MCF 10A (cell line): ENCODE results near the gene CYTH3. TPM values are rescaled to one million over a fixed set of nuclear protein-coding genes. Genes with fewer than 3 reads are reported as not detected.

Source experiments
- BruUV-seq: library from RNA; stranded (reverse); fragments of 400-500 nt; replicated peaks from 2 replicates; lab custom pipeline; 2021; lab: Mats Ljungman, UMichigan
- CTCF ChIA-PET: fragments of 300-600 bp; sonication (Branson Sonifier 250); formaldehyde crosslinking; extraction: SDS; loops from one replicate; lab custom pipeline; 2021; ENCODE audit warnings: antibody characterized with exemption, inconsistent platforms; lab: Yijun Ruan, JAX
- POLR2A ChIA-PET: fragments of 300-600, 350-650 bp; sonication (Branson Sonifier 250); formaldehyde crosslinking; extraction: SDS; loops from one replicate; lab custom pipeline; 2020; ENCODE audit warnings: antibody characterized with exemption, inconsistent platforms; lab: Yijun Ruan, JAX
- DNase-seq: peaks from one replicate; pipeline ENCODE4 v3.0.0-alpha.2; 2018; ENCODE audit not compliant: unreplicated experiment
- H3K27ac Mint-ChIP-seq: one replicate; pipeline ENCODE4 v1.8.0; 2022; ENCODE audit warnings: mild to moderate bottlenecking, low read depth, mixed read lengths; ENCODE audit not compliant: unreplicated experiment
- H3K27me3 Mint-ChIP-seq: one replicate; pipeline ENCODE4 v1.8.0; 2022; ENCODE audit warnings: mixed read lengths; ENCODE audit not compliant: insufficient read depth, unreplicated experiment
- H3K36me3 Mint-ChIP-seq: one replicate; pipeline ENCODE4 v1.8.0; 2022; ENCODE audit warnings: mild to moderate bottlenecking, moderate library complexity, mixed read lengths; ENCODE audit not compliant: insufficient read depth, unreplicated experiment
- H3K4me1 Mint-ChIP-seq: one replicate; pipeline ENCODE4 v1.8.0; 2022; ENCODE audit warnings: mixed read lengths; ENCODE audit not compliant: insufficient read depth, unreplicated experiment
- H3K4me3 Mint-ChIP-seq: one replicate; pipeline ENCODE4 v1.8.0; 2022; ENCODE audit warnings: mild to moderate bottlenecking, moderate library complexity, mixed read lengths; ENCODE audit not compliant: unreplicated experiment
- H3K9me3 Mint-ChIP-seq: one replicate; pipeline ENCODE4 v1.8.0; 2022; ENCODE audit warnings: mixed read lengths; ENCODE audit not compliant: unreplicated experiment
- intact Hi-C: fragments of 100-400 bp; cut with micrococcal nuclease; formaldehyde crosslinking; loops from 2 replicates; pipeline ENCODE4 v1.14.1; 2022
- total RNA-seq: library from RNA; stranded (reverse); gene quantifications from 2 replicates; pipeline ENCODE4 v1.2.3, GENCODE V29; 2022
- TF ChIP-seq, protein P1 (sequence below): fragments of 200-600 bp; IDR thresholded peaks from one replicate; pipeline ENCODE4 v1.8.0; 2022; ENCODE audit warnings: antibody characterized with exemption, mild to moderate bottlenecking; ENCODE audit not compliant: unreplicated experiment

Gene CYTH3
- total RNA-seq, 1 experiment from 2014 or later, result 23.5 TPM

- Mint-ChIP-seq H3K27ac (no peak overlapping the region), H3K36me3 (no peaks in the 10 kb centered on the region), H3K4me3 (no peak overlapping the region), H3K4me1 (peaks cover 9% of the 10 kb centered on the region), H3K9me3 (no peaks in the 10 kb centered on the region), H3K27me3 (no peaks in the 10 kb centered on the region)
- TF ChIP-seq, protein P1, sequence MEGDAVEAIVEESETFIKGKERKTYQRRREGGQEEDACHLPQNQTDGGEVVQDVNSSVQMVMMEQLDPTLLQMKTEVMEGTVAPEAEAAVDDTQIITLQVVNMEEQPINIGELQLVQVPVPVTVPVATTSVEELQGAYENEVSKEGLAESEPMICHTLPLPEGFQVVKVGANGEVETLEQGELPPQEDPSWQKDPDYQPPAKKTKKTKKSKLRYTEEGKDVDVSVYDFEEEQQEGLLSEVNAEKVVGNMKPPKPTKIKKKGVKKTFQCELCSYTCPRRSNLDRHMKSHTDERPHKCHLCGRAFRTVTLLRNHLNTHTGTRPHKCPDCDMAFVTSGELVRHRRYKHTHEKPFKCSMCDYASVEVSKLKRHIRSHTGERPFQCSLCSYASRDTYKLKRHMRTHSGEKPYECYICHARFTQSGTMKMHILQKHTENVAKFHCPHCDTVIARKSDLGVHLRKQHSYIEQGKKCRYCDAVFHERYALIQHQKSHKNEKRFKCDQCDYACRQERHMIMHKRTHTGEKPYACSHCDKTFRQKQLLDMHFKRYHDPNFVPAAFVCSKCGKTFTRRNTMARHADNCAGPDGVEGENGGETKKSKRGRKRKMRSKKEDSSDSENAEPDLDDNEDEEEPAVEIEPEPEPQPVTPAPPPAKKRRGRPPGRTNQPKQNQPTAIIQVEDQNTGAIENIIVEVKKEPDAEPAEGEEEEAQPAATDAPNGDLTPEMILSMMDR, result no peak
- intact Hi-C loops, result no loop called here
- no TSS peak for BruUV-seq
- no peak for DNase-seq
- POLR2A ChIA-PET, result no interaction called here
- CTCF ChIA-PET, result interaction anchor here (0.7 to 1.2 kb wide), 2 partner anchors 10 to 197 kb away, joined by 3 to 6 read pairs; no protein-coding TSS in a partner anchor
Measured at GRCh38 chr7:6279937-6280336, 7.5 kb upstream of the CYTH3 start.

GRCh38 chr7:6279341-6279740, 6.9 kb upstream of the CYTH3 start:
- Mint-ChIP-seq H3K9me3 (no peaks in the 10 kb centered on the region), H3K4me1 (peaks cover 3% of the 10 kb centered on the region), H3K4me3 (no peak overlapping the region), H3K27ac (no peak overlapping the region), H3K36me3 (no peaks in the 10 kb centered on the region), H3K27me3 (no peaks in the 10 kb centered on the region)
- no TSS peak for BruUV-seq
- POLR2A ChIA-PET, result no interaction called here
- no peak for DNase-seq
- TF ChIP-seq, protein P1, result no peak
- intact Hi-C loops, result no loop called here
- CTCF ChIA-PET, result interaction anchor here (1.2 kb wide), 1 partner anchor 9 kb away, joined by 6 read pairs; no protein-coding TSS in a partner anchor

DNA sequence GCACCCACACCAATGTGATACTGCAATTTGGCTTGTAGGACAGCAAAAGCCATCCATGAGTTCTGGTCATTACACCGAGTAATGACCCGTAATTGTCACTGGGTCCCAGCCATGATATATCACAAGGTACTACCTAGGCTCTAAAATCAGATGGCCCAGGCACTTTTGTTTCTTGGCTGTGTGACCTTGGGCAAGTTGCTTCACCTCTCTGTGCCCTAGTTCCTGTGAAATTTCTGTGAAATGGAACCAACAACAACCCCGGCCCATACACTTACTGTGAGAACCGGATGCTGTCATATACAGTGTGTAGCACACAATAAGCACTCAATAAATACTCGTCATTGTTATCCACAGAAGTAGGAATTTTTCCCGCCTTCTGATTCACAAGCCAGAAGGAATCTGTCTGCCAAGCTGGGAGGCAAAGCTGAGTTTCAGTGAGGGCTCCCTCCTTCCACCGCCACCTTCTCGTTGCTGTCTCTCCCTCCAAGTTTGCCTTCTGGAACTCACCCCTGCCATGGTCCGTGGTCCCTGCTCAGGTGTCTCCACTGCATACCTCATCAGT, 6.4 kb upstream of the CYTH3 start:
- intact Hi-C loops, result no loop called here
- H3K36me3 Mint-ChIP-seq, result no peaks in the 10 kb centered on the region
- TF ChIP-seq, protein P1, result no peak
- ChIA-PET POLR2A (no interaction called here), CTCF (no interaction called here)
- DNase-seq, result no peak
- no peaks in the 10 kb centered on the region for H3K4me1 Mint-ChIP-seq
- H3K27me3 Mint-ChIP-seq, result no peaks in the 10 kb centered on the region
- no peak overlapping the region for H3K27ac Mint-ChIP-seq
- BruUV-seq, result no TSS peak
- no peak overlapping the region for H3K4me3 Mint-ChIP-seq
- no peaks in the 10 kb centered on the region for H3K9me3 Mint-ChIP-seq

DNA sequence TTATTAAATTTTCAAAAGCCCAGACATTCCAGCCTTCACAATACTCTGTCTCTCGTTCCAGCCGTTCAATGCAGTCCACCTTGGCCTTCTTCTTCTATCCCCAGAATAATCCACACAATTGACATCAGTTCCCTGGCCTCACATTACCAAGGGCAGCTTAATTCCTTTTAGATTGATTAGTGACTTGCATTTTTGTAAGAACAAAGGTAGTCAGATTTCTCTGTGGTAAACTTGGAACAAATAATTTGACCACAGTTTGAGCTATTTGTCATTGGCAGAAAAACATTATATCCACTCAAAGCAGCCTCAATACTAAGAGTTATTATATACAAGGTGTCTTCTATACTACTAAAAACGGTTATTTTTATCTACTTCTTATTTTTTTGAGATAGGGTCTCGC, 5.1 kb upstream of the CYTH3 start:
- Mint-ChIP-seq H3K27ac (no peak overlapping the region), H3K36me3 (no peaks in the 10 kb centered on the region), H3K27me3 (no peaks in the 10 kb centered on the region), H3K4me3 (no peak overlapping the region), H3K4me1 (no peaks in the 10 kb centered on the region), H3K9me3 (no peaks in the 10 kb centered on the region)
- DNase-seq, result no peak
- TF ChIP-seq, protein P1, result no peak
- POLR2A ChIA-PET, result no interaction called here
- intact Hi-C loops, result no loop called here
- BruUV-seq, result no TSS peak
- CTCF ChIA-PET, result interaction anchor here (0.6 kb wide), 1 partner anchor 105 kb away, joined by 3 read pairs; no protein-coding TSS in a partner anchor
